Measurements from ENCODE around the gene ANKRD44. TPM values are rescaled to one million over a fixed set of nuclear protein-coding genes. Genes with fewer than 3 reads are reported as not detected.

ANKRD44 gene
- total RNA-seq, 4 donors from 2014 or later, result 22.8 to 69.1 (median 37.5) TPM

DNA sequence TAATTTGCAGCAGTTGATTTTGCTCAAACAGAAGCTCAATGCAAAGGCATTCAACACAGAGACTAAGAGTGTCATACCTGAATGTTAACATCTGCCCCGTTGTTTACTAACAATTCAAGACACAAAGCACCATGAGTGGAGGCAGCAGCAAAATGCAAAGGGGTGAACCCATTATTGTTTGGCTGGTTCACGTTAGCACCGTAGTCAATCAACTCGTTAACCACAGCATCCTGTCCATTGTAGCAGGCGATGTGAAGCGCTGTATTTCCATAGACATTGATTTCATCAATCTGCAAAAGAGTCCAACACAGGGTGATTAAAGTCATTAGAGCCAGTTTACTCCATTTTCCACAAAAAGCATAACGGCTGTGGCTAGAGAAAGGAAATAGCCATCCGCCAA lies 189.3 kb downstream of the ANKRD44 start:
- TF ChIP-seq, protein P1, sequence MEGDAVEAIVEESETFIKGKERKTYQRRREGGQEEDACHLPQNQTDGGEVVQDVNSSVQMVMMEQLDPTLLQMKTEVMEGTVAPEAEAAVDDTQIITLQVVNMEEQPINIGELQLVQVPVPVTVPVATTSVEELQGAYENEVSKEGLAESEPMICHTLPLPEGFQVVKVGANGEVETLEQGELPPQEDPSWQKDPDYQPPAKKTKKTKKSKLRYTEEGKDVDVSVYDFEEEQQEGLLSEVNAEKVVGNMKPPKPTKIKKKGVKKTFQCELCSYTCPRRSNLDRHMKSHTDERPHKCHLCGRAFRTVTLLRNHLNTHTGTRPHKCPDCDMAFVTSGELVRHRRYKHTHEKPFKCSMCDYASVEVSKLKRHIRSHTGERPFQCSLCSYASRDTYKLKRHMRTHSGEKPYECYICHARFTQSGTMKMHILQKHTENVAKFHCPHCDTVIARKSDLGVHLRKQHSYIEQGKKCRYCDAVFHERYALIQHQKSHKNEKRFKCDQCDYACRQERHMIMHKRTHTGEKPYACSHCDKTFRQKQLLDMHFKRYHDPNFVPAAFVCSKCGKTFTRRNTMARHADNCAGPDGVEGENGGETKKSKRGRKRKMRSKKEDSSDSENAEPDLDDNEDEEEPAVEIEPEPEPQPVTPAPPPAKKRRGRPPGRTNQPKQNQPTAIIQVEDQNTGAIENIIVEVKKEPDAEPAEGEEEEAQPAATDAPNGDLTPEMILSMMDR (IDR thresholded peaks at IDR 0.05; ENCODE audit: low read depth), result no peak

DNA sequence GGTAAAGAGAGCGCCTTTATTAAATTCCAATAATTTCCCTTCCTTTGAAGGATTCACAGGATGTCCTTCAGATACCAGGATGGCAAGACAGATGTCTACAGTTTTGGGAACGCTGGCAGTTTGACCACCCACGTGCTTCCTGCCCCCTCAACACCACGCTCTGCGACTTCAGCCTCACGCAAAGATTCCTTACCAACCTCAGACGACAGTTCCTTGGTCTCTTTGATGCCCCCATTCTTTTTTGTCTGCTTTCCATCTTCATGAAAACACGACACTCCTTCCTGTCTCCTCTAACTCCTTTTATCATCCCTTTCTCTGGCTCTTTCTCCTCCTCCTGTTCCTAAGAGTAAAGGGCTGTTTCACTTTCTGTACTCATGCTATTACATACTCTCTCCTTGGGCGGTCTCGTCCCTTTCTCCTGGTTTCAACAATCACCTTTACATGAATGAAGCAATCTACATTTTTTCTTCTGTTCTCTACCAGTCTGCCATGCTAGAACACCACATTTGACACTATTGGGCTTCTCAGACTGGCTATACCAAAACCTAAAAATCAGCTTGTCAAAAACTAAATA lies 194.2 kb downstream of the ANKRD44 start:
- TF ChIP-seq, protein P1 (IDR thresholded peaks at IDR 0.05; ENCODE audit: low read depth), result no peak

DNA sequence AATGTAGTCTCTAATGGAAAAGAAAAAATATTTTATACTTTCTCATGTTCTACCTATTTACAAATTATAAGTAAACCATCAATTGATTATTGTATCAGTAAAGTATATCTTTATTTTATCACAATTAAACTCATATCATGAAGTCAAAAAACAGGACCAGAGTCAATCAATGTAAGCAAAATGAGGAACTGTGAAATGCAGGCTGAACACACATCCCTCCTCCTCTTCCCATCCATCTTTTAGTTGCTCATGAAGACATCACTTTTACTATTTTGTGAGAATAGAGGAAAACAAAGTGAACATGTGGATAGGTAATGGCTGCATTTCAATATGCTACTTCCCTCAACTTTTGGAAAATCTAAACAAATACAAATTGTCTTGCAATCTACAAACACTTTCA lies 195.3 kb downstream of the ANKRD44 start:
- TF ChIP-seq, protein P1 (IDR thresholded peaks at IDR 0.05; ENCODE audit: low read depth), result no peak

DNA sequence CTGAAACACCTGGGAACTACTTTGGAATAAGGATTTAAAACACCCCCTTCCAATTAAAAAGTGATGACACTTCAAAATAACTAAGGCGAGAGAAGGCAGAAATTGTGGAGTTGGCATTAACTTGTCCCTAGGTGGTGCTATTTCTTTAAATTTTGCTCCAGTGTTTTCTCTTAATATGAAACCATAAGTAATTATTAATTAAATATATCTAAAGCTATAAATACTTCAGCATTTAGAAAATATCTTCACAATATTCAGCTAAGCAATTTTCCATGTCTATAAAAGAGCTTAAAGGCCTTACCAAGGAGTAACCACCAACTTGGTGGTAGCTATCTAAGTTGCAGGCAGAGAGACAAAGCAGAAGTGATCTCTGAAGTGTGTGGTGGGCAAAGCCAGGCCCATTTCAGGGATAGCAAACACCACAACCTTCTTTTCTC lies 197.3 kb downstream of the ANKRD44 start:
- TF ChIP-seq, protein P1 (IDR thresholded peaks at IDR 0.05; ENCODE audit: low read depth), result no peak

DNA sequence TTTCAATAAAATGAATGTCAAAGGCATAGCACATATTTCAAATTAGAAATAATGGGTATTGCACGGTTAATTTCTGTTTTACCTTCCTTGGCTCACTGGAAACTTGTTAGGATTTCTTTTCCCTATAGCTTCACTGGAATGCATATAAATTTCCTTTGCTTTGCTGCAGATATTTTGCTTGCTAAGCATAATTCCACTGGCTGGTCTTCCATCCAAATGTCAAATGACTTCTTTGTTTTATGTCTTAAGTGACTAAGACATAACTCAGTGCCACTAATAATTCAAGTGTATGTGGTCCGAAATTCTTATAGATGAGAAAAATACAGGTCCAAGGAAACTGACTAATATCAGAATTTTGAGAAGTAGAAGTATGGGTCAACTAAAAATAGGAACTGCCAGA lies 201.3 kb downstream of the ANKRD44 start:
- TF ChIP-seq, protein P1 (IDR thresholded peaks at IDR 0.05; ENCODE audit: low read depth), result no peak

DNA sequence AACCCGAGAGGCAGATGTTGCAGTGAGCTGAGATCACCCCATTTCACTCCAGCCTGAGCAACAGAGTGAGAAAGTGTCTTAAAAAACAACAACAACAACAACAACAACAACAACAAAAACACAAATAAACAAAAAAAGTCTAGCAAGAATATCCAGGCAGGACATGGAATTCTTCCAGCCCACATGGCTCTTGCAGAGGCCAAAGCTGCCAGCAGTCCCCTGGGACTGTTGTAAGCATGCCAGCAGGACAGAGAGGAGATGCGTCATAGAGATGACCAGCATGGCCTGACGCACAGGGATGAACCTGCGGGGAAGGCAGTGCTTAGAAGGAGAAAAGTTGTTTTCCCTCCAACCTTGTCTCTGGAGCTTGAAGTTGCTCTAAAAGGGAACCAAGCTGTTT lies 201.8 kb downstream of the ANKRD44 start:
- TF ChIP-seq, protein P1 (IDR thresholded peaks at IDR 0.05; ENCODE audit: low read depth), result no peak

DNA sequence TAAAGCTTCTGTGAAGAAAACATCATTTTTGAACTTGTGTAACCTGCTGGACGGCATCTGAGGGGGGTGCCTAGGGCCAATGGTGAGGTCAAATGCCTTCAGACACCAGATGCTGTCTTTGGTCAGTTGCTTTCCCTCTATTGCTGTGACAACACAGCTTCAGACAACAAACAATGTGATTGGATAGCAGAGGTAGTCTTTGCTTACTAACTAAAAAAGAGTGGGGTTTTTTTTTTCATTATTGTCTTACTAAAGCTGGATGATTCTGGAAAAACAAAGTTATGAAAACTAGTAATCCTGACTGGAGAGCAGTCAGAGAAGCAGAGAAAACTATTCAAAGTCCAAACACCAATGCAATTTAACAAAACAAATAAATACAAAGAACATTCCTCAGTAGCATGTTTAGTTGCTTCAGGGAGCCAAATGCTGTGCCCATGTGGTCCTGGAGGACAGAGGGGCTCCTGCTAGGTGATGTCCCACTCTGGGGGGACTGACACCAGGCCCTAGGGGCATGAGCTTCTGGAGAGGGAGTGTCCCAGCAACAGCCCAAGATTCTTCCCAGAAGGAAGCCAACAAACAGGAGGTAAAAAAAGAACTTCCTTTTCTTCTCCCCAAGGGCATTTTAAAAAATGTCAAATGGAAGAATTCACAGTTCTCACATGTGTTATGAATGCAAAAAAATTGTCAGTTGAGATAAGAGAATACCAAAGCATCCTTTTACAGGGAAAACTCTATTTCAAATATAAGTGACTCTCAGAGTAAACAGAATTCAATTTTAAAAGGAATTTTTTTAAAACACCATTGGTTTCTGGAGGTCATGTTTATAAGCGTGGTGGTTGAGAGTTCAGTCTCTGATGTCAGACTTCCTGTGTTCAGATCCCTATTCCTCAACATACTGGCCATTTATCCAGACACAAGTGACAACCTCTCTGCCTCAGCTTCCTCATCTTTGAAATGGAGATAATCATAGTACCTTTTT lies 203.0 kb downstream of the ANKRD44 start:
- TF ChIP-seq, protein P1 (IDR thresholded peaks at IDR 0.05; ENCODE audit: low read depth), result no peak
